GM08714 (cell line): Measurements from ENCODE around the gene CSNK1G3.
"Not testable (repeated sequence)": the region's sequence is repeated elsewhere in the genome, so short reads cannot be mapped to it uniquely, and the experiment has no call there.

ENCODE experiments used
- H3K4me3 ChIP-seq: fragments of 200-500 bp; sonication (Bioruptor generic); 2 replicates; pipeline ENCODE4 v1.5.1; 2014; ENCODE audit warnings: mild to moderate bottlenecking, low read length, inconsistent platforms
- ZNF274 ChIP-seq: IDR thresholded peaks from 2 replicates; pipeline ENCODE4 v1.6.1; 2012; ENCODE audit warnings: mild to moderate bottlenecking, low read depth, low read length

CSNK1G3 gene

DNA sequence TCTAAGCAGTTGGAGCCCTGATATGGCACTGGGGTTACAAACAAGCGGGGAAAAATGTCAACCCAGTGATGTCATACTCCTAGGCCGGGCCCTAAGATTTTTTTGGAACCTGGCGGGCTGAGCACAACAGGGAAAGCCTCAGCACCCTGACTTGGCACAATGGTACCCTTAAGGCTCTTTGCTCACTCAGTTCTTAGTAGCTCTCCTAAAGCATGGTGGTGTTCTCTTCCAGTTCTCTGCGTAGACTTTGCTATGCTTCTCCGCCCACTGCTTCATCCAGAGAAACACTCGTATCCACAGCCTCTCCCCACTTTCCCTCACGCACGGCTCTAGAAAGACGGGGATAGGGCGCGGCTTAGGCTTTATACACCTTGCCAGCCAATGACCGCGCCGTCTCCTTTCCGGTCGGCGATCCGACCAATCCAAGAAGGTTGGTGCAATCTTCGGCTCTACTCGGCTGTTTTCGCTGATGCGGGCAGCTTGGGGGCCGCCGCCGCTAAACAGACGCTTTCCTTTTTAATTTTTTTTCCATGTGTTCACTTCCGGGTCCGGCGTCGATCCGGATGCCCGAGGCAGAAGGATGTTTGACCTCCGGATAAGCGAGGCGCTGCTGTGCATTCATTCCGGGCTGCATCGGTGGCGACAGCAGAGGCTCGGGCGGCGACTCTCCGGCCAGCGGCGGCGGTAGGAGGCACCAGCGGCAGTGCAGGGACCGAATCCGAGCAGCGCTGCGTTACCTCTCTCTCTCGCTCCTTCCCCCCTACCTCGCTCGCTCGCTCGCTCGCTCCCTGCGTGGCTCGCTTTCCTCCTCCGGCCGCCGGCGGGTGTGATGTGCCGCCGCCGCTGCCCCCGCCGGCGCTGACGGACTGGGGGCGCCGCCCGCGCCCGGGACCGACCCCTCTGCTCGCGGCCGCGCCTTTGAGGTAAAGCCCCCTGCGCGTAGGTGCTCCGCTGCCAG, at the start of gene CSNK1G3:
Gene CSNK1G3, plus strand, starts transcription at position 530 of the 958 bp plus-strand sequence. CDS start 33,487 bp downstream, outside the sequence.
- TF ChIP-seq ZNF274 = no peak
- H3K4me3 ChIP-seq = peak within 1 kb of the TSS; percentile 86

DNA sequence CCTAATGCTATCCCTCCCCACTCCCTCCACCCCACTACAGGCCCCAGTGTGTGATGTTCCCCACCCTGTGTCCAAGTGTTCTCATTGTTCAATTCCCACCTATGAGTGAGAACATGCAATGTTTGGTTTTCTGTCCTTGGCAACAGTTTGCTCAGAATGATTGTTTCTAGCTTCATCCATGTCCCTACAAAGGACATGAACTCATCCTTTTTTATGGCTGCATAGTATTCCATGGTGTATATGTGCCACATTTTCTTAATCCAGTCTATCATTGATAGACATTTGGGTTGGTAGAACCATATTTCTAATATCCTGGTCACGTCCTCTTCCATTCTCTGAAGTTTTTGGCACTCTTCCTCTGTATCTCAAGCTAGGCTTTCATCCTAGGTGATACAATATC, 45.1 kb upstream of the CSNK1G3 start:
- H3K4me3 ChIP-seq = not testable (repeated sequence)

DNA sequence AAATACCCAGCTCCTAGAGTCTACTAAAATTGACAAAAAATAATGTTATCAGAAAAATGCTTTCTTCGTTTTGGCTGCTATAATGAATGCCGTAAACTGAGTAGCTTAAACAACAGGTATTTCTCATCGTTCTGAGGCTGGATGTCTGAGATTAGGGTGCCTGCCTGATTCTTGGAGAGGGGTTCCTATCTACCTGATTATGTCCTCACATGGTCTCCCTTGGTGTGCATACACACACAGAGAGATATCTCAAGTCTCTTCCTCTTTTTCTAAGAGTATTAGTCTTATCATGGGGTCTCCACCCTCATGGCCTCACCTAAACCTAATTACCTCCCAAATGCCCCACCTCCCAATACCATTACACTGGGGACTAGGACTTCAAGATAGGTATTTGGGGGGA, 40.6 kb upstream of the CSNK1G3 start:
- H3K4me3 ChIP-seq = no peak overlapping the region
- TF ChIP-seq ZNF274 = no peak

DNA sequence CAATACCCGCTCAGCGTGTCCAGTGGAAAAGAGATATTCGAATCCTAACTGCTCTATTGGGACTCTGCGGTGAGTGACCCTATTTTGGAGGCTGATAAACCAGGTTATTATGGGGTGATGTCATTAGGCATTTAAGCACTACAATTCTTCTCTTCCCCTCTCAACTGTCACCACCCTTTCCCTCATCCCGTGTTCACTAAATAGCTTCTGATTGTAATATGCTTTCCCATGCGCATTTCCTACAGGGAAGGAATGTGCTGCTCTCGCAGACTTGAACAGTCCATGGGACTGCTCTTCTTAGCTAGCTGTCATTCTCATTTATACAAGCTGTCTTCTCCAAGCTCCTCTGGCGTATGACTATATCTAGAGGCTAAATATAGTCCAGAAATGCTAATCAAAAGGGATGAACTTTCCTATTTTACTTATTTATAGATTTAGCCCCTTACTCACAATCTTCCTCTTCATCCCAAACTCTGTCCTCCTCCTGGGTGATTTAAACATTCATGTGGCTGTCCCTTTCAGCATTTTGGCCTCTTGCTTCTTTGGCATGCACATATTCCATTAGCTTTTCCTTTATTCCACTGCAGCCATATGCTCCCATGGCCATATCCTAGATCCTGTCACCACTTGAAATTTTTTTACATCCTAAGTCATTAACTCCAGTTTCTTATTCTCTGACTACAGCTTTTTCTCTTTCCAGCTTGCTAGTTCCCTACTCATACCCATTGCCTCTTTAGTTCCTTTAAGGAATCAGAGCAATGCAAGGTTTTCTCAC, 39.6 kb upstream of the CSNK1G3 start:
- H3K4me3 ChIP-seq = no peak overlapping the region
- TF ChIP-seq ZNF274 = no peak

- no peak overlapping the region for H3K4me3 ChIP-seq
- TF ChIP-seq ZNF274 = no peak
These were observed 37.7 kb upstream of the CSNK1G3 start for GRCh38 chr5:123474228-123474627.

- no peak for TF ChIP-seq ZNF274
These were observed 35.2 kb upstream of the CSNK1G3 start for GRCh38 chr5:123476731-123477130.

GRCh38 chr5:123478546-123478945, 33.4 kb upstream of the CSNK1G3 start:
- no peak overlapping the region for H3K4me3 ChIP-seq
- TF ChIP-seq ZNF274 = no peak

More at GRCh38 chr5:123476731-123477130, 35.2 kb upstream of the CSNK1G3 start:
- H3K4me3 ChIP-seq = no peak overlapping the region

GRCh38 chr5:123482258-123482657, 29.7 kb upstream of the CSNK1G3 start:
- H3K4me3 ChIP-seq = no peak overlapping the region
- TF ChIP-seq ZNF274 = no peak

DNA sequence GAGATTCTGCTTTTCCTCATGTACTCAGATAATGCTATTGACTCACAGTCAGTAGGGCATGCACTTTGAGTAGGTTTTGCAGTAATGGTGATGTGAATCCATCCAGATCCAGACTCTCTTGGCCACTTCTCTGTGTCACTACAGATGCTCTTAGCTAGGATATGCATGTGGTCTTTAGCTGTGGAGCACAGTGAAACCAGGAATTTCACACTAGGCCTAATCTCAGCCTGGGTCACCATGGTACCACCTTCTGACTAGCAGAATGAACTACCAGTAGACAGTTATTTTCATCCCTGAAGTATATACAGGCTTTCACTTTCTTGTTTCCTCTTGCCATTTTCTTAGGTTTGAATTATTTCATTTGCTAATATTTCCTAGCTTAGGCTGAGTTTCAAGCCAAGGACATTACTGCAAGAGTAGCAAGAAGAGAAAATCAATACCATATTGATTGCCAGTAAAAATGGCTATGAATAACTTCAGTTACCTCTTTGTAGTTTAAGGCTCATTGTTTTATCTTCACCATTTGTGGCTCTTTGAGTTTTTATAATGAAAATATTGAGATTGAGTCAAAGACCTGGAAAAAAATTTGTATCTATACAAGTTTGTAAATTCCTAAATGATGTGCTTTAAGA, 28.4 kb upstream of the CSNK1G3 start:
- TF ChIP-seq ZNF274 = no peak
- H3K4me3 ChIP-seq = no peak overlapping the region

DNA sequence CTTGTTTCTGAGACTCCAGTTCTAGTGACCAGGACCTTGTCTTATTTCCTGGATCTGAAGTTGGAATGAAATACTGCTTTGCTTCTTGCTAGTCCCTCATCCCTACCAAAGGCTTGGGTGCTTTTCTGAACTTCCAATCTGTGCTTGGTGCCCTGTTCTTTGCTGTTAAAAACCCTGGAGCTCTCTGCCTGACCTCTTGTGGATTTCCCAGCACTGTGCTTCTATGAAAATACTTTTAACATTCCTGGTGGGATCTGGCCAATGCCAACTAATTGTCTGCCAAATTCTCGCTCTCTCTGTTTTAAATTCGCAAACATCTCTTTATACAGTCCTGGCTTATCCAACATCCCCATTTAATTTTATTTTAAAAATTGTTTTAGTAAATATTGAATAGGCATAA, 26.7 kb upstream of the CSNK1G3 start:
- no peak for TF ChIP-seq ZNF274
- H3K4me3 ChIP-seq = no peak overlapping the region

DNA sequence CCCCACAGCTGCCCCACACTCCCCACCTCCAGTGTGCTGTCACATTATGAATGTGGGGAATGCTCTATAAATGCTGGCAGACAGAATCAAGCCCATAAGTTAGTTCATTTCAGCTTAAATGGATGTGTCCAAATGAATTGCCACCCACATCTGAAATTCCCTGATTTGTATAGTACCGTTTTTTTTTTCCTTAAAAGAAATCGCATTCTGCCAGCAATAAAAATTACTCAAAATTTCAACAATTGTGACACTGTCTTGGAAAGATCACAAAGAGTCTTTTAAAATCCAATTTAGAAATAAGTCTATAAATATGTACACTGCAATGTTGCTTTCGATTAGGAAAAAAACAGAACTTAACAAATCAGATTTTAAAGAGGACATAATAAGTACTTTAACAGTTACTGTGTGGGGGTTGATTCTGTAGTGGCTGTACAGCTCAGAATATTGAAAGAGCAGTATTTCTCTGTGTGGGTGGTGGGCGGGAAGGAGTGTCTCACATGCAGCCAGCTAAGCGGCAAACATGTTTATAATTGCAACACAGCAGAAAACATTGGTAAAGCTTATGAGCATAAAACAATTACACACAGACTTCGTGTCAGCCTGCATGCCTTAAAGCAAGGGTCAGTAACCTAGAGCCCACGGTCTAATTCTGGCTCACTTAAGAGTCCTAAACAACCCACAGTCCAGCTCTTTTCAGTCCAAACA, 24.9 kb upstream of the CSNK1G3 start:
- no peak overlapping the region for H3K4me3 ChIP-seq
- no peak for TF ChIP-seq ZNF274

DNA sequence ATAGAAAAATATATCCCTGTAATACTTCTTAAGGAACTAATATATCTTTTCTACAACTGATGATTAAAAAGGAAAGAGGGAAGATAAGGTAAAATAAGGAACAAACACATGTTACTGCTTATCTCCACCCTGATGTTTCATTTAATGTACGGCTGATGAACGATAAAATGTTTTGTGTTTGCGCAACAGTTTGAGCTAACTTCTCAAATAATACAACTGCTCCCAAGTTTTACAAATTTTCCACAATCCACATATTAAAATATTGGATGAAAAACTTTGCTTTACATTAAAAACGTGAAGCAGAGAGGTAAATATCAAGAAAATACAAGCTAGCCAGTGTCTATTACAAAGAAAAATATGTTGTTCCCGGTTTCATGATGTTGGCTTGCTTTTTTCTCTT, 21.0 kb upstream of the CSNK1G3 start:
- no peak for TF ChIP-seq ZNF274
- no peak overlapping the region for H3K4me3 ChIP-seq

DNA sequence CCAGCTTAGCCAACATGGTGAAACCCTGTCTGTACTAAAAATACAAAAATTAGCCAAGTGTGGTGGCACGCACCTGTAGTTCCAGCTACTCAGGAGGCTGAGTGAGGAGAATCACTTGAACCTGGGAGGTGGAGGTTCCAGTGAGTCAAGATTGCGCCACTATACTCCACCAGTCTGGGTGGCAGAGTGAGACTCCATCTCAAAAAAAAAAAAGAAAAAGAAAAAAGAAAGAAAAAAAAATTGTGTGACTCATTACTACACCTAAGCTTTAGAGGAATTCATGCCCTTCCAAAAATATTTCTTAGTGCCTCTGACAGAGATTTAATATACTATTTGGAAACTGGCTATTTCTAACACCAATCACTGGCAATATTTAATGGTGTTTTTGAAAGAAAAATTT, 16.8 kb upstream of the CSNK1G3 start:
- not testable (repeated sequence) for H3K4me3 ChIP-seq

DNA sequence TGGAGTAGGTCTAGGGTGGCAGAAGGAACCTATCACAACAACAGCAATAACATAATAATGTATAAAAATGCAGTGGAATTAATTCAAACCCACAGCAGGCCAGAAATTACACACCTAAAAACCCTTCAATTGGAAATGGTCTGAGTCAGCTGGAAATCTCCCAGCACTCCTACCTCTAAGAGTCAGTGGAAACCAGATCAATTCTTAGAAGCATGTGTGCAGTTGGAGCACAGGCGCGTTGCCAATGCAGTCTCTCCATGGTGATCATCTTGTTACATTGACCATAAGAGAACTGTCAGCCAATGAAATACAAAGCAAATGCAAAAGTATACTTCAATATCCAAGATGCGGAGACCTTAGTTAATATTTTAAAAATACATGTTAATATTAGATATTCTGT, 15.1 kb upstream of the CSNK1G3 start:
- no peak for TF ChIP-seq ZNF274
- no peak overlapping the region for H3K4me3 ChIP-seq
